HG02981 (cell line): ENCODE results near the gene ACSS1.
"Not testable (repeated sequence)": the region's sequence is repeated elsewhere in the genome, so short reads cannot be mapped to it uniquely, and the experiment has no call there.

Experiments
- ATAC-seq: cut with Tn5 transposase; IDR thresholded peaks from one replicate; pipeline ENCODE4 v1.9.1; 2021; ENCODE audit warnings: mild to moderate bottlenecking, moderate library complexity; ENCODE audit not compliant: unreplicated experiment

Gene ACSS1

GRCh38 chr20:25015986-25016385 is 42.0 kb downstream of the ACSS1 start:
- ATAC-seq = no peak

- ATAC-seq = no peak
Observed at GRCh38 chr20:25014816-25015215, 43.1 kb downstream of the ACSS1 start.

- ATAC-seq = no peak
Observed at GRCh38 chr20:25013478-25014380, 44.2 kb downstream of the ACSS1 start.

- no peak for ATAC-seq
Observed at GRCh38 chr20:25012616-25013189, 45.2 kb downstream of the ACSS1 start.

- no peak for ATAC-seq
Observed at GRCh38 chr20:25011831-25012241, 46.1 kb downstream of the ACSS1 start.

GRCh38 chr20:25011261-25011660 is 46.7 kb downstream of the ACSS1 start:
- ATAC-seq = no peak

GRCh38 chr20:25009218-25010145 is 48.5 kb downstream of the ACSS1 start:
- ATAC-seq = no peak

- ATAC-seq = no peak
Observed at GRCh38 chr20:25008388-25009217, 49.3 kb downstream of the ACSS1 start.

GRCh38 chr20:25007491-25008305 is 50.2 kb downstream of the ACSS1 start:
- no peak for ATAC-seq

- no peak for ATAC-seq
Observed at GRCh38 chr20:25006431-25007167, 51.3 kb downstream of the ACSS1 start.

GRCh38 chr20:25005661-25006060 is 52.3 kb downstream of the ACSS1 start:
- no peak for ATAC-seq

GRCh38 chr20:25005220-25005619 is 52.7 kb downstream of the ACSS1 start:
- no peak for ATAC-seq

- no peak for ATAC-seq
Observed at GRCh38 chr20:25003002-25003401, 54.9 kb downstream of the ACSS1 start.

- ATAC-seq = not testable (repeated sequence)
Observed at GRCh38 chr20:25001323-25001722, 56.6 kb downstream of the ACSS1 start.

- ATAC-seq = no peak
Observed at GRCh38 chr20:25000268-25000801, 57.6 kb downstream of the ACSS1 start.

- no peak for ATAC-seq
Observed at GRCh38 chr20:24999568-24999967, 58.4 kb downstream of the ACSS1 start.

GRCh38 chr20:24998631-24999445 is 59.1 kb downstream of the ACSS1 start:
- no peak for ATAC-seq

- no peak for ATAC-seq
Observed at GRCh38 chr20:24998121-24998520, 59.8 kb downstream of the ACSS1 start.
